Gastrocnemius medialis (tissue), 4 donors: ENCODE data around the gene ACR. TPM values are rescaled to one million over a fixed set of nuclear protein-coding genes. Genes with fewer than 3 reads are reported as not detected.

ENCODE experiments used
- ATAC-seq, 2 donors: fragments of 150-250 bp; one replicate each; pipeline ENCODE4 v1.9.1; 2016
- DNase-seq, 2 donors: peaks; one replicate each; pipeline ENCODE4 v3.0.0-alpha.2; 2019
- H3K27ac ChIP-seq, 4 donors: fragments of 200-600 bp; sonication (generic); 1 replicate in 1 of 4; 2 replicates in 3 of 4; pipeline ENCODE4 v1.5.1; 2016 to 2018; ENCODE audit warnings: mild to moderate bottlenecking in 2 of 4, moderate library complexity in 1 of 4
- H3K27me3 ChIP-seq, 3 donors: fragments of 200-600 bp; sonication (generic) in 2 of 3; 1 replicate in 1 of 3; 2 replicates in 2 of 3; pipeline versions ENCODE4 v1.5.1 to v1.6.0; 2016 to 2019; ENCODE audit warnings: mild to moderate bottlenecking in 1 of 3, moderate library complexity in 1 of 3
- H3K36me3 ChIP-seq, 2 donors: fragments of 200-600 bp; sonication (generic) in 1 of 2; one replicate each; pipeline ENCODE4 v1.5.1; 2017 to 2018
- H3K4me1 ChIP-seq, 2 donors: fragments of 200-600 bp; sonication (generic) in 1 of 2; one replicate each; pipeline ENCODE4 v1.5.1; 2016 to 2017; ENCODE audit warnings: mild to moderate bottlenecking in 2 of 2
- H3K4me3 ChIP-seq, 4 donors: fragments of 200-600 bp; sonication (generic) in 3 of 4; 1 replicate in 1 of 4; 2 replicates in 3 of 4; pipeline ENCODE4 v1.5.1; 2016 to 2019; ENCODE audit warnings: mild to moderate bottlenecking in 2 of 4
- H3K9me3 ChIP-seq, 3 donors: fragments of 200-600 bp; sonication (generic) in 2 of 3; 1 replicate in 1 of 3; 2 replicates in 2 of 3; pipeline ENCODE4 v1.5.1; 2016 to 2019
- CTCF ChIP-seq, 5 experiments: fragments of 450-650 bp in 3 of 5; fragments of 200-600 bp in 2 of 5; sonication (generic) in 2 of 5; IDR thresholded peaks in 4 of 5; conservative IDR thresholded peaks in 1 of 5; 1 replicate in 4 of 5; 2 replicates in 1 of 5; pipeline ENCODE4 v1.5.1; 2016 to 2019; ENCODE audit warnings: antibody characterized with exemption in 5 of 5, mild to moderate bottlenecking in 3 of 5, moderate library complexity in 3 of 5
- POLR2A ChIP-seq, 2 donors: fragments of 450-650 bp; IDR thresholded peaks; one replicate each; pipeline ENCODE4 v1.6.1; 2017; ENCODE audit warnings: antibody characterized with exemption in 2 of 2, mild to moderate bottlenecking in 2 of 2, moderate library complexity in 2 of 2
- in situ Hi-C, 4 donors: fragments of 200-750 bp; cut with MboI; loops; one replicate each; pipeline versions ENCODE4 v1.15.0 to v1.8.0; 2017; ENCODE audit warnings: low sequenced_read_pairs in 4 of 4
- intact Hi-C: fragments of 100-400 bp; cut with DNase I; formaldehyde crosslinking; loops from one replicate; pipeline ENCODE4 v1.15.1; 2023; ENCODE audit warnings: low total_unique reads
- total RNA-seq, 4 donors: library from RNA; depleted of rRNA; stranded (reverse); fragments of >200 nt; gene quantifications; one replicate each; pipeline versions ENCODE4 v1.1.0 to v1.2.3, GENCODE V29; 2016

Gene ACR
- total RNA-seq, 4 donors from 2014 or later = not detected

- Histone ChIP-seq H3K27ac (peak overlapping the region in 1 of 4 donors; percentile 15), H3K4me3 (peak overlapping the region; percentile 31 to 49 (median 44)), H3K27me3 (peaks cover 0 to 7% (median 0%) of the 10 kb centered on the region in 3 donors), H3K36me3 (peaks cover 0 to 3% of the 10 kb centered on the region in 2 donors), H3K9me3 (no peaks in the 10 kb centered on the region), H3K4me1 (peaks cover 2 to 18% of the 10 kb centered on the region in 2 donors)
- DNase-seq (no peak), ATAC-seq (peak in 1 of 2 donors; percentile 16)
- intact Hi-C loops = no loop called here
- TF ChIP-seq POLR2A (IDR thresholded peaks at IDR 0.05) = no peak
- TF ChIP-seq CTCF (IDR thresholded peaks at IDR 0.05 in 4 of 5, conservative IDR thresholded peaks at IDR 0.05 in 1 of 5) = peak in 2 of 5 experiments; percentile 29 to 35
- in situ Hi-C loops = no loop called here
These were observed 41.0 kb upstream of the ACR start for GRCh38 chr22:50696799-50697561.

DNA sequence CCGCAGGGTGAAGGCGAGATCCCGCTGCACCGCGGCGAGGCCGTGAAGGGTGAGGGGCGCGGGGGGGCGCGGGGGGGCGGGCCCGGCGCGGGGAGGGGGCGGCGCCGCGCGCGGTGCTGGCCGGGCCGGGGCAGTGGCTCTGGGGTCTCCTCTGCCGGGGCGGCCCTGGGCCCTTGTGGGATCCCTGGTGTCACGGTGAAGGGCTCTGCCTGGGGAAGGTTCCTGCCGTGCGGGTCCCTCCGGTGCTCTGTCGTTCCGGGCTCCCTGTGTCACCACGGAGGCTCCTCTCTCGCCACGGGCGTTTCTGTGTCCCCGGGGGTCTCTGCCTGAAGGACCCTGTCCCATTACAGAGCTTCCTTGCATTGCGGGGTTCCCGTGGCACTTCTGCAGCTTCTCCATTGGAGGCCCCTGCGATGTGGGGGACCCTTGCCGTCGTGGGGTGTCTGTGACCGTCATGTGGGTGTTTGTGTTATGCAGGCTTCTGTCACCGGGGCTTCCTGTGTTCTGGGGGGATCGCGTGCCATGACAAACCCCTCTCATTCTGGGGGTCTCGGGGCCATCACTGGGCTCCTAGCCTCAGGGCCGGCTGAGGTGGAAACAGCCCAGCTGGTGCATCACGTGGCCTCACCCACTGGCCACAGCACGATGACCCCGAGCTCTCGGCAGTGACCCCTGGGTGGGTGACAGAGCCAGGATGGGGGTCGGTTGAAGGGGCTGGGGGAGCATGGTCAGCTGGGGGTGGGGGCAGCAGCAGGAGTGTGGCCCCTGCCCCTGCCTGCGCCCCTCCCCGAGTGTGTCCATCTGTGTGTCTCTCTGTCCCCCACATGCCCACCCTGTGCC is 40.1 kb upstream of the ACR start:
- Histone ChIP-seq H3K27ac (no peak overlapping the region), H3K27me3 (peaks cover 0 to 7% (median 0%) of the 10 kb centered on the region in 3 donors), H3K4me1 (peaks cover 2 to 18% of the 10 kb centered on the region in 2 donors), H3K9me3 (no peaks in the 10 kb centered on the region), H3K36me3 (peaks cover 0 to 3% of the 10 kb centered on the region in 2 donors), H3K4me3 (peak overlapping the region in 2 of 4 donors; percentile 21 to 29)
- no peak for ATAC-seq
- TF ChIP-seq POLR2A (IDR thresholded peaks at IDR 0.05) (no peak), CTCF (IDR thresholded peaks at IDR 0.05 in 4 of 5, conservative IDR thresholded peaks at IDR 0.05 in 1 of 5) (no peak)
- in situ Hi-C loops (no loop called here), intact Hi-C loops (no loop called here)
- no peak for DNase-seq

DNA sequence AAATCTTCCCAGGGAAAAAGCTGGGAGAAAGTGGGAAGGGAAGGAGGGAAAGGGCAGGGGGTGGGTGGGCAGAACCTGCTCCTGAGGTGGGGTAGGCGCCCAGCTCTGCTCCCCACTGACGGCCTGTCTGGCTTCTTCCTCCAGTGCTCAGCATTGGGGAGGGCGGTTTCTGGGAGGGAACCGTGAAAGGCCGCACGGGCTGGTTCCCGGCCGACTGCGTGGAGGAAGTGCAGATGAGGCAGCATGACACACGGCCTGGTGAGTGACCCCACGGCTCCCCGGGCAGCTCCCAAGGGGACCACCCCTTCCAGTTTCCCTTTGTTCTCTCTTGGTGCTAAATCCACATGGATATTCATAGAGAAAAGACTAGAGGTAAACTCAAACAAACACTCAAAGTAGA is 39.5 kb upstream of the ACR start:
- H3K27me3 ChIP-seq = peaks cover 0 to 7% (median 0%) of the 10 kb centered on the region in 3 donors
- peaks cover 0 to 3% of the 10 kb centered on the region in 2 donors for H3K36me3 ChIP-seq
- no peak overlapping the region for H3K4me3 ChIP-seq
- ATAC-seq (no peak), DNase-seq (no peak)
- H3K9me3 ChIP-seq = no peaks in the 10 kb centered on the region
- no peak overlapping the region for H3K27ac ChIP-seq
- in situ Hi-C loops = no loop called here
- TF ChIP-seq CTCF (IDR thresholded peaks at IDR 0.05 in 4 of 5, conservative IDR thresholded peaks at IDR 0.05 in 1 of 5) (no peak), POLR2A (IDR thresholded peaks at IDR 0.05) (no peak)
- intact Hi-C loops = no loop called here
- H3K4me1 ChIP-seq = peaks cover 2 to 18% of the 10 kb centered on the region in 2 donors

DNA sequence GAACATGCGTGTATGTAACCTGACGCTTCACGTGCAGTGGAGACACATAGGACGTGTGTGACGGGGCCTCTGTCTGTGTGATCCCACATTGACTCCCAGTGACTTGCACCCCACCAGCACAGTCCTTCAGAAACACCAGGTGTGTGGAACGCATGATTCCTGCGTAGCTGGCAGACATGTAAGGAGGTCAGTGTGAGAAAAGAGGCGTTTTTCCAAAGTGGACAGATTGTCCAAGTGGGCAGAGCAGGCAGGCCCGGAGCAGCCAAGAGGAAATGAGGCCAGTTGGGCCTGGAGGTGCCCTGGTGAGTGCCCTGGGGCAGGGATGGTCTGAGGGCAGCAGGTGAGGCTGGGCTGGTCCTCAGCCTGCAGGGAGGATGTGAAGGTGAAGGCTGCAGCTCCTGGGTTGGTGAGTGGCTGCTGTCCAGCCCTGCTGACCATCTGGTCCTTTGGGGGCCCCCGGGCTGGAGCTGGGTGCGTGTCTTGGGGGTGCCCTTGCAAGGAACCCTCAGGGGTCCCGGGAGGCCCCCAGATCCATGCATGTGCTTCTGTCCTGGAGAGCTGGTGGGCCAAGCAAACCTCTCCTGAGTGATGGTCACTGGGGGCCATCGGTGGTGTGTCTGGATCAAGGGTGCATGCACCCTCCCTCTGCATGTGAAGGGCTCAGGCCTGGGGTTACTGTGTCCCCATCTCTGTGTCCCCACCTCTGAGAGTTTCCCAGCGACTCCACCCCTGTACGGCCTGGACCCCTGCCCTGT is 38.8 kb upstream of the ACR start:
- no peak overlapping the region for H3K27ac ChIP-seq
- peaks cover 0 to 7% (median 0%) of the 10 kb centered on the region in 3 donors for H3K27me3 ChIP-seq
- intact Hi-C loops = no loop called here
- H3K4me3 ChIP-seq = no peak overlapping the region
- peaks cover 0 to 3% of the 10 kb centered on the region in 2 donors for H3K36me3 ChIP-seq
- in situ Hi-C loops = no loop called here
- TF ChIP-seq POLR2A (IDR thresholded peaks at IDR 0.05) (no peak), CTCF (IDR thresholded peaks at IDR 0.05 in 4 of 5, conservative IDR thresholded peaks at IDR 0.05 in 1 of 5) (no peak)
- H3K9me3 ChIP-seq = no peaks in the 10 kb centered on the region
- DNase-seq (no peak), ATAC-seq (no peak)
- peaks cover 2 to 18% of the 10 kb centered on the region in 2 donors for H3K4me1 ChIP-seq
